ENCODE data around the gene ATP9B. TPM values are rescaled to one million over a fixed set of nuclear protein-coding genes. Genes with fewer than 3 reads are reported as not detected.

Gene ATP9B
- polyA plus RNA-seq, 3 donors: 7.2 to 20.3 (median 14.0) TPM

DNA sequence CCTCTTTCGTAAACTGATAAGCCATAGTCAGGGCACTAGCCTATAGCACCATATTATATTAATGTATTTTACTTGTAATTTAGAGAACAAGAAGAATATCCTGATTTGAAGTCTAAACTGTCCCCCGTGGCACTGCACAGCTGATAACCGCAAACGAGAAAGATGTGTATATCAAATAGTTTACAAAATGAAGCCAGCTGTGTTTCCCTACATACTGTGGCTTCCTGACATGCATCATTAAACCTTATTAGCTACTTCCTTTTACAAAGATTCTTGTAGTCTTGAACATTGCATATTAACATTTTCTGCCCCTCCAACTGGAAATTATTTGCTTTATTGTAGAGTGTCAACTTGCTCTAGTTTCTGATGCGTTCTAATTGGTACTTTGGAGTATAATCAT is 173.1 kb downstream of the ATP9B start:
- H3K4me1 ChIP-seq (ENCODE audit: control insufficient read depth in 1 of 2, insufficient read depth in 2 of 2, low read length in 2 of 2): no peaks in the 10 kb centered on the region
- H3K4me2 ChIP-seq (replicated peaks; ENCODE audit: extremely low read depth, low read length, poor library complexity, severe bottlenecking): no peak overlapping the region
- H3K27me3 ChIP-seq (ENCODE audit: control insufficient read depth in 2 of 2, insufficient read depth in 2 of 2, low read length in 2 of 2): no peaks in the 10 kb centered on the region
- no peak overlapping the region for H3K4me3 ChIP-seq (replicated peaks in 1 of 3; ENCODE audit: low read depth in 2 of 3, low read length in 3 of 3)
- no peak for DNase-seq
- no peaks in the 10 kb centered on the region for H3K79me2 ChIP-seq (ENCODE audit: insufficient read depth, low read length)
- Mint-ChIP-seq H3K36me3 (peaks cover 10 to 23% of the 10 kb centered on the region in 2 donors), H3K4me3 (no peak overlapping the region), H3K4me1 (peaks cover 6% of the 10 kb centered on the region), H3K27me3 (ENCODE audit: low read depth in 3 of 3) (no peaks in the 10 kb centered on the region), H3K9me3 (peaks cover 0 to 3% (median 0%) of the 10 kb centered on the region in 7 donors), H3K27ac (no peak overlapping the region)
- no CpG with 5 or more reads among the region's 5 CpGs for WGBS (ENCODE audit: insufficient coverage)
- H2AFZ ChIP-seq (ENCODE audit: insufficient read depth, low read depth, low read length, poor library complexity, severe bottlenecking): no peak overlapping the region
- TF ChIP-seq, protein P1, sequence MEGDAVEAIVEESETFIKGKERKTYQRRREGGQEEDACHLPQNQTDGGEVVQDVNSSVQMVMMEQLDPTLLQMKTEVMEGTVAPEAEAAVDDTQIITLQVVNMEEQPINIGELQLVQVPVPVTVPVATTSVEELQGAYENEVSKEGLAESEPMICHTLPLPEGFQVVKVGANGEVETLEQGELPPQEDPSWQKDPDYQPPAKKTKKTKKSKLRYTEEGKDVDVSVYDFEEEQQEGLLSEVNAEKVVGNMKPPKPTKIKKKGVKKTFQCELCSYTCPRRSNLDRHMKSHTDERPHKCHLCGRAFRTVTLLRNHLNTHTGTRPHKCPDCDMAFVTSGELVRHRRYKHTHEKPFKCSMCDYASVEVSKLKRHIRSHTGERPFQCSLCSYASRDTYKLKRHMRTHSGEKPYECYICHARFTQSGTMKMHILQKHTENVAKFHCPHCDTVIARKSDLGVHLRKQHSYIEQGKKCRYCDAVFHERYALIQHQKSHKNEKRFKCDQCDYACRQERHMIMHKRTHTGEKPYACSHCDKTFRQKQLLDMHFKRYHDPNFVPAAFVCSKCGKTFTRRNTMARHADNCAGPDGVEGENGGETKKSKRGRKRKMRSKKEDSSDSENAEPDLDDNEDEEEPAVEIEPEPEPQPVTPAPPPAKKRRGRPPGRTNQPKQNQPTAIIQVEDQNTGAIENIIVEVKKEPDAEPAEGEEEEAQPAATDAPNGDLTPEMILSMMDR (IDR thresholded peaks at IDR 0.05): no peak
- peaks cover 0 to 6% of the 10 kb centered on the region in 2 donors for H3K9me3 ChIP-seq (replicated peaks in 1 of 2; ENCODE audit: control insufficient read depth in 1 of 2, insufficient read depth in 1 of 2, low read length in 2 of 2)
- no peak overlapping the region for H3K27ac ChIP-seq (ENCODE audit: low read depth in 1 of 2, low read length in 2 of 2)
- H3K36me3 ChIP-seq (replicated peaks in 1 of 2; ENCODE audit: control insufficient read depth in 1 of 2, insufficient read depth in 2 of 2, low read length in 2 of 2): no peaks in the 10 kb centered on the region
- no peaks in the 10 kb centered on the region for H4K20me1 ChIP-seq (ENCODE audit: insufficient read depth, low read length)
- no peak overlapping the region for H3K9ac ChIP-seq (ENCODE audit: insufficient read depth, low read length, poor library complexity, severe bottlenecking)
- intact Hi-C loops (cut with micrococcal nuclease): loop anchor here in 1 of 2 donors (10.0 kb wide), 1 partner anchor 587 kb away; no protein-coding TSS in a partner anchor

DNA sequence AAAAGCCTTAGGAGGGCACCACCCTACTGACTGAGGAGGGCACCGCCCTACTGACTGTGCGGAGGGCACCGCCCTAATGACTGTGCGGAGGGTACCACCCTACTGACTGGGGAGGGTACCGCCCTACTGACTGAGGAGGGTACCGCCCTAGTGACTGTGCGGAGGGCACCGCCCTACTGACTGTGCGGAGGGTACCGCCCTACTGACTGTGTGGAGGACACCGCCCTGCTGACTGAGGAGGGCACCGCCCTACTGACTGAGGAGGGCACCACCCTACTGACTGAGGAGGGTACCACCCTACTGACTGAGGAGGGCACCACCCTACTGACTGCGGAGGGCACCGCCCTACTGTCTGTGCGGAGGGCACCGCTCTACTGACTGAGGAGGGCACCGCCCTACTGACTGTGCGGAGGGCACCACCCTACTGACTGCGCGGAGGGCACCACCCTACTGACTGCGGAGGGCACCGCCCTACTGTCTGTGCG is 176.4 kb downstream of the ATP9B start:
- H2AFZ ChIP-seq (ENCODE audit: insufficient read depth, low read depth, low read length, poor library complexity, severe bottlenecking): no peak overlapping the region

More for the DNA sequence above, 176.4 kb downstream of the ATP9B start:
- peaks cover 0 to 6% of the 10 kb centered on the region in 2 donors for H3K9me3 ChIP-seq (replicated peaks in 1 of 2; ENCODE audit: control insufficient read depth in 1 of 2, insufficient read depth in 1 of 2, low read length in 2 of 2)
- H3K4me2 ChIP-seq (replicated peaks; ENCODE audit: extremely low read depth, low read length, poor library complexity, severe bottlenecking): no peak overlapping the region
- Mint-ChIP-seq H3K27ac (peak overlapping the region in 1 of 7 donors; percentile 50), H3K27me3 (ENCODE audit: low read depth in 3 of 3) (no peaks in the 10 kb centered on the region), H3K4me3 (no peak overlapping the region), H3K36me3 (peaks cover 1 to 3% of the 10 kb centered on the region in 2 donors), H3K4me1 (peaks cover 6% of the 10 kb centered on the region), H3K9me3 (peaks cover 0 to 3% (median 0%) of the 10 kb centered on the region in 7 donors)
- H3K36me3 ChIP-seq (replicated peaks in 1 of 2; ENCODE audit: control insufficient read depth in 1 of 2, insufficient read depth in 2 of 2, low read length in 2 of 2): no peaks in the 10 kb centered on the region
- H3K4me3 ChIP-seq (replicated peaks in 1 of 3; ENCODE audit: low read depth in 2 of 3, low read length in 3 of 3): no peak overlapping the region
- WGBS (ENCODE audit: insufficient coverage): 62% methylated on average over 19 of the region's 23 CpGs
- H3K27me3 ChIP-seq (ENCODE audit: control insufficient read depth in 2 of 2, insufficient read depth in 2 of 2, low read length in 2 of 2): no peaks in the 10 kb centered on the region
- no peaks in the 10 kb centered on the region for H4K20me1 ChIP-seq (ENCODE audit: insufficient read depth, low read length)
- H3K9ac ChIP-seq (ENCODE audit: insufficient read depth, low read length, poor library complexity, severe bottlenecking): no peak overlapping the region
- no peak overlapping the region for H3K27ac ChIP-seq (ENCODE audit: low read depth in 1 of 2, low read length in 2 of 2)
- H3K4me1 ChIP-seq (ENCODE audit: control insufficient read depth in 1 of 2, insufficient read depth in 2 of 2, low read length in 2 of 2): no peaks in the 10 kb centered on the region
- intact Hi-C loops (cut with micrococcal nuclease): loop anchor here in 1 of 2 donors (2.0 to 10.0 kb wide), 2 partner anchors 371 to 591 kb away; no protein-coding TSS in a partner anchor
- TF ChIP-seq, protein P1 (IDR thresholded peaks at IDR 0.05): no peak
- DNase-seq: peak in 1 of 3 donors; percentile 21
- H3K79me2 ChIP-seq (ENCODE audit: insufficient read depth, low read length): no peaks in the 10 kb centered on the region

Measured in CD14-positive monocyte (primary cell).